Measurements from ENCODE around the gene CCDC197. TPM values are rescaled to one million over a fixed set of nuclear protein-coding genes. Genes with fewer than 3 reads are reported as not detected.

Gene CCDC197
- total and polyA plus RNA-seq, 7 donors, result not detected

DNA sequence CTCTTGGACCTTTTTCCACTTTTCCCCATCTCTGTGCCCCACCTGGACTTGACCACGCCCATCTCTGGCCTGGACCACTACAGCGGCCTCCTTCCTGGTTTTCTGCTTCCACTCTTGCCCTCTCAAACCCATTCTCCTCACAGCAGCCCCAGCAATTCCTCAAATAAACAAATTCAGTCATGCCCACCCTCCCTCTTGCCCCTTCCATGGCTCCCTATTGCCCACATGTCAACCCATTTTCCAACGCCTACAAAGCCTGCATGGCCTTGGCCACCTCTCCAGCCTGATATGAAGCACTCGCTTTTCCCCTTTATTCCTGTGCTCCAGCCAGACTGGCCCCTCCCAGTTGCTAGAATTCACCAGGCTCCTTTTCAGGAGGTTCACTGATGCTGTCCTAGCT, 23.2 kb downstream of the CCDC197 start:
- Histone ChIP-seq H3K27ac (no peak overlapping the region), H3K4me1 (no peaks in the 10 kb centered on the region), H3K9me3 (no peaks in the 10 kb centered on the region), H3K36me3 (no peaks in the 10 kb centered on the region), H3K27me3 (no peaks in the 10 kb centered on the region), H3K4me3 (no peak overlapping the region)
- intact Hi-C loops (cut with DNase I), result no loop called here
- DNase-seq, result no peak
- TF ChIP-seq, protein P1, sequence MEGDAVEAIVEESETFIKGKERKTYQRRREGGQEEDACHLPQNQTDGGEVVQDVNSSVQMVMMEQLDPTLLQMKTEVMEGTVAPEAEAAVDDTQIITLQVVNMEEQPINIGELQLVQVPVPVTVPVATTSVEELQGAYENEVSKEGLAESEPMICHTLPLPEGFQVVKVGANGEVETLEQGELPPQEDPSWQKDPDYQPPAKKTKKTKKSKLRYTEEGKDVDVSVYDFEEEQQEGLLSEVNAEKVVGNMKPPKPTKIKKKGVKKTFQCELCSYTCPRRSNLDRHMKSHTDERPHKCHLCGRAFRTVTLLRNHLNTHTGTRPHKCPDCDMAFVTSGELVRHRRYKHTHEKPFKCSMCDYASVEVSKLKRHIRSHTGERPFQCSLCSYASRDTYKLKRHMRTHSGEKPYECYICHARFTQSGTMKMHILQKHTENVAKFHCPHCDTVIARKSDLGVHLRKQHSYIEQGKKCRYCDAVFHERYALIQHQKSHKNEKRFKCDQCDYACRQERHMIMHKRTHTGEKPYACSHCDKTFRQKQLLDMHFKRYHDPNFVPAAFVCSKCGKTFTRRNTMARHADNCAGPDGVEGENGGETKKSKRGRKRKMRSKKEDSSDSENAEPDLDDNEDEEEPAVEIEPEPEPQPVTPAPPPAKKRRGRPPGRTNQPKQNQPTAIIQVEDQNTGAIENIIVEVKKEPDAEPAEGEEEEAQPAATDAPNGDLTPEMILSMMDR (IDR thresholded peaks at IDR 0.05), result no peak
- no peak for TF ChIP-seq POLR2AphosphoS5 (IDR thresholded peaks at IDR 0.05)
- no peak for TF ChIP-seq POLR2A (IDR thresholded peaks at IDR 0.05)
- TF ChIP-seq EP300 (IDR thresholded peaks at IDR 0.05), result no peak
- WGBS, 2 donors, result 92 to 93% methylated on average over 4 of the region's 4 CpGs

DNA sequence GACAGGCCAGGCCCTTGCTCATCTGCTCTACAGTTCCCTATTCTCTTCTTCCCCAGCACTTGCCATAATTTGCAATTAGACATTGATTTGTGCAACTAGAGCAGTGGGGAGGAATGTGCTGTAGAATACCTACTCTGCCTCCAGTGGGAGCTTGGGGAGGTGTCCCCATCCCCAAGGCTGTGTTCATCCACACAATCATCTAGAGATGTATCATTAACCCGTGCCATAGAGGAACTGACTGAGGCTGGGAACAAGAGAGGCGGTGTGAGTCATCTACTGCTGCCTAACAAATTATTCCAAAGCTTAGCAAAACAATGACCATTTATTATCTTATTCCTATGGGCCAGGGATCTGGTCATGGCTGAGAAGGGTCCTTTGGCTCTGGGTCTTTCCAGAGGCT, 23.9 kb downstream of the CCDC197 start:
- Histone ChIP-seq H3K4me3 (no peak overlapping the region), H3K27ac (no peak overlapping the region), H3K9me3 (no peaks in the 10 kb centered on the region), H3K27me3 (no peaks in the 10 kb centered on the region), H3K36me3 (no peaks in the 10 kb centered on the region), H3K4me1 (no peaks in the 10 kb centered on the region)
- intact Hi-C loops (cut with DNase I), result no loop called here
- DNase-seq, result no peak
- no peak for TF ChIP-seq POLR2AphosphoS5 (IDR thresholded peaks at IDR 0.05)
- TF ChIP-seq, protein P1 (IDR thresholded peaks at IDR 0.05), result no peak
- no peak for TF ChIP-seq EP300 (IDR thresholded peaks at IDR 0.05)
- no peak for TF ChIP-seq POLR2A (IDR thresholded peaks at IDR 0.05)
- 60 to 72% methylated on average over 2 of the region's 2 CpGs for WGBS, 2 donors

DNA sequence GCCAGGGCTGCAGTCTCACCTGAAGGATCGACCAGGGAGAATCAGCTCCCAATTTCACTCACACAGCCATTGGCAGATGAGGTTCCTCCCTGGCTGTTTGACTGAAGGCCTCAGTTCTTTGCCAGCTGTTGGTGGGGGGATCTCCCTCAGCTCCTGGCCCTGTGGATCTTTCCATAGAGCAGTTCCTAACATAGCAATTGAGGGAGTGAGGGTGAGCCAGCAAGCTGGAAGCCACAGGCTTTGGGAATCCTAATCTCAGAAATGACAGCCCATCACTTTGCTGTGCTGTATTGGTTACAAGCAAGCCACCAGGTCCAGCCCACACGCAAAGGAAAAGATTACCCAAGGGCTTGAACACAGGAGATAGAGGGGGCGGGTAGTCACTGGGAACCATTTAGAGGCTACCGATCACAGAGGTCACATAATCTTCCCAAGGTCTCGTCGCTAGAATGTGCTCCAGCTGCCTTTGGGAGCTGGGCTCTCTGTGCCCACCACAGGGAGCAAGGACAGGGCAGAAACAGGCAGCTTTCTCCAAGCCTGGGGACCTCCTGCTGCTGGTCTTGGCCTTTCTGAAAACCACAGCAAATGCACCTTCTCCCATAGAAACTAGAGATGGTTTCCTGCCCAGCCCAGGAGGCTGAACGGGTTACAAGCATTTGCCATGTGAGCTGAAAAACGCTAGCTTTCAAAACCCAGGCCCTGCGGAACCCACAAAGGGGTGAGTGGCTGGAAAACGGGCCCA, 24.5 kb downstream of the CCDC197 start:
- 72 to 83% methylated on average over 10 of the region's 10 CpGs for WGBS, 2 donors
- TF ChIP-seq EP300 (IDR thresholded peaks at IDR 0.05) (no peak), POLR2AphosphoS5 (IDR thresholded peaks at IDR 0.05) (no peak), POLR2A (IDR thresholded peaks at IDR 0.05) (no peak)
- TF ChIP-seq, protein P1 (IDR thresholded peaks at IDR 0.05), result no peak
- Histone ChIP-seq H3K36me3 (no peaks in the 10 kb centered on the region), H3K4me1 (peaks cover 0 to 3% (median 3%) of the 10 kb centered on the region in 4 donors), H3K27me3 (no peaks in the 10 kb centered on the region), H3K4me3 (no peak overlapping the region), H3K9me3 (no peaks in the 10 kb centered on the region), H3K27ac (no peak overlapping the region)
- intact Hi-C loops (cut with DNase I), result no loop called here
- no peak for DNase-seq

DNA sequence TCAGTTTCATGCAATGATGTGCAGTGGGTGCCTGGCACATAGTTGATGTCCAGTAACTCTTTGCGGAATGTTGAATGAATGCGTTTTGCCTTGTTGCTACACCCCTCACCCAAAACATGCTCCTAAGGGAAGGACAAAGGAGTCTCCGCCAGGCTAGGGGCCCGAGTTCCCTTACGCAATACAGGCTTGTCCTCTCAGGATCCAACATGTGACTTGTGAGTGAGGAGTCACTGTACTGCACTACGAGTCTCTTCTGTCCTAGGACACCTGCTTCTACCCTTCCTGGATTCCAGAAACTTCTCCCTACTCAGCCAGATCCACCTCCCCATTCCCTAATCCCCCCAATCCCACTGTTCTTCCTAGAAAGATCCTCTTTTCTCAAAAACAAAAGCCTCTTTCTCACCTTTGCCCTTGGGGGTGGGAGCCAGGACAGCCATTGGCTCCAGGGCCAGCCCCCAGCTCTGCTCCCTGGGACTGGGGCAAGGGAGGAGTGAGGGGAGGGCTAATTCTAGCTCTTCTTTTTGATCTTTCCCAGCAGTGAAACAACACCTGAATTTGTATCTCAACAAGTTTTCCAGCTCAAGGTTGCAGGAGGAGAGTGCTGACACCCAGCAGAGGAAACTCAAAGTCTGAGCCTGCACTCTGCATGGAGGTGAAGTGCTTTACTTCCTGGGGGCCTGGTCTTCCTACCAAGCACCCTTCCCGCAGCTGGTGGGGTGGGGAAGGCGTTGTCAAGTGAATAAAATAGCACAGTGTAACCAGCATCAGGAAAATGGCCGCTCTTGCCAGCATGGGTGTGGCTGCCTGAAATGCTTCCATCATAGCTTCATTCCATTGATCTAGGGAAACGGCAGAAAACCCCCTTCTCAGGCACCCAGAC, 25.7 kb downstream of the CCDC197 start:
- 57 to 79% methylated on average over 10 of the region's 10 CpGs for WGBS, 2 donors
- Histone ChIP-seq H3K4me3 (no peak overlapping the region), H3K9me3 (no peaks in the 10 kb centered on the region), H3K4me1 (peaks cover 0 to 15% (median 10%) of the 10 kb centered on the region in 4 donors), H3K36me3 (no peaks in the 10 kb centered on the region), H3K27me3 (no peaks in the 10 kb centered on the region), H3K27ac (no peak overlapping the region)
- TF ChIP-seq EP300 (IDR thresholded peaks at IDR 0.05), result no peak
- intact Hi-C loops (cut with DNase I), result no loop called here
- DNase-seq, result no peak

DNA sequence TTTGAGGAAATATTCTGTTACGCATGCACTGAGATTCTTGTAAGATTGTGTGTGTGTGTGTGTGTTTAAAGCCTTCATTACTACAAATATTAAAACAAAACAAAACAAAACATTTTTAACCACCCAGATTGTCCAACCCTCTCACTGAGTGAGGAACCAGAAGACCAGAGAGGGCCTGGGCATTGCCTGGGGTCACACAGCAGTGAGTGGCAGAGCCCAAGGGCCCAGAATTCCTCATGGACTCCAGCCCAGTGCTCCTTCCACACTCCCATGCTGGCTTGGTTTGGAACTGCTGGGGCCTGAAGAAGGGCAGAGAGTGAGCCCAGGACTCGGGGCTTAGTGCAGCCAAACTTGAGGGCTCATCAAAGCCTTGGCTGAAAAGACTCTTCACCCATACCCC, 27.4 kb downstream of the CCDC197 start:
- TF ChIP-seq POLR2A (IDR thresholded peaks at IDR 0.05), result no peak
- H3K36me3 ChIP-seq, result no peaks in the 10 kb centered on the region
- intact Hi-C loops (cut with DNase I), result no loop called here
- WGBS, 2 donors, result 91% methylated on average over 2 of the region's 2 CpGs
- peaks cover 0 to 16% (median 10%) of the 10 kb centered on the region in 4 donors for H3K4me1 ChIP-seq
- no peaks in the 10 kb centered on the region for H3K27me3 ChIP-seq
- no peaks in the 10 kb centered on the region for H3K9me3 ChIP-seq
- H3K4me3 ChIP-seq, result no peak overlapping the region
- H3K27ac ChIP-seq, result no peak overlapping the region
- no peak for DNase-seq

Measured in sigmoid colon (tissue), 7 donors.